ENCODE data around the gene ZNF142. TPM values are rescaled to one million over a fixed set of nuclear protein-coding genes. Genes with fewer than 3 reads are reported as not detected.
"Not testable (repeated sequence)": the region's sequence is repeated elsewhere in the genome, so short reads cannot be mapped to it uniquely, and the experiment has no call there.

The ZNF142 gene
- total RNA-seq, 2 experiments from 2014 or later, result 37.6 to 61.3 TPM

DNA sequence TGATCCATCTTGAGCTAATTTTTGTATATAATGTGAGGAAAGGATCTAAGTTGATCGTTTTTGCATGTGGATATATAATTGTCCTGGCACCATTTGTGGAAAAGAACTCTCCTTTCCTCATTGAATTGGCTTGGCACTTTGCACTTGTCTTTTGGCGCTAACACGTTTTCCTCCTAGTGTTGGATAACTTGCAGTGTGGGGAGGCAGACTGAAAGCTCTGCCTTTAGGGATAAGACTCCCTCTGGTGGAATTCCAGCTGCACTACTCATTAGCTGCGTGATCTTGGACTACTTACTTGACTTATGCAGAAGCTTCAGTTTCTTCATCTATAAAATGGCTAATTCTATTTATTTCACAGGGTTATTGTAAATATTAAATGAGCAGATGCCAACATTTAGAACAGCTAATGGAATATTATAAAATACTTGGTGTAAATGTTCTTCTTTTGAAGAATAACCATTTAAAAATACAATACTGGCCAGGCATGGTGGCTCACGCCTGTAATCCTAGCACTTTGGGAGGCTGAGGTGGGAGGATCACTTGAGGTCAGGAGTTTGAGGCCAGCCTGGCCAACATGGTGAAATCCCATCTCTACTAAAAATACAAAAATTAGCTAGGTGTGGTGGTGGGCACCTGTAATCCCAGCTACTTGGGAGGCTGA lies 28.1 kb upstream of the ZNF142 start:
- peak; percentile 67 for DNase-seq (ENCODE audit: low spot score)
- H3K36me3 ChIP-seq (ENCODE audit: insufficient read depth, low read length); H3K4me3 ChIP-seq (ENCODE audit: low read depth, low read length, poor library complexity, severe bottlenecking); intact Hi-C loops (cut with micrococcal nuclease; ENCODE audit: unreplicated experiment); H3K27ac ChIP-seq (ENCODE audit: low read depth, low read length, poor library complexity, severe bottlenecking); H3K79me2 ChIP-seq (ENCODE audit: insufficient read depth, low read depth, low read length); H2AFZ ChIP-seq (ENCODE audit: low read length); H3K9me2 ChIP-seq (ENCODE audit: insufficient read depth, low read length); H4K20me1 ChIP-seq (ENCODE audit: insufficient read depth, low read length); BruUV-seq (replicated peaks); H3K9me3 ChIP-seq (ENCODE audit: low read length); CTCF ChIA-PET (ENCODE audit: unreplicated experiment); H3K4me2 ChIP-seq (ENCODE audit: low read length); H3K4me1 ChIP-seq (ENCODE audit: insufficient read depth, low read length, poor library complexity, severe bottlenecking): not testable (repeated sequence)
- TF ChIP-seq, protein P1, sequence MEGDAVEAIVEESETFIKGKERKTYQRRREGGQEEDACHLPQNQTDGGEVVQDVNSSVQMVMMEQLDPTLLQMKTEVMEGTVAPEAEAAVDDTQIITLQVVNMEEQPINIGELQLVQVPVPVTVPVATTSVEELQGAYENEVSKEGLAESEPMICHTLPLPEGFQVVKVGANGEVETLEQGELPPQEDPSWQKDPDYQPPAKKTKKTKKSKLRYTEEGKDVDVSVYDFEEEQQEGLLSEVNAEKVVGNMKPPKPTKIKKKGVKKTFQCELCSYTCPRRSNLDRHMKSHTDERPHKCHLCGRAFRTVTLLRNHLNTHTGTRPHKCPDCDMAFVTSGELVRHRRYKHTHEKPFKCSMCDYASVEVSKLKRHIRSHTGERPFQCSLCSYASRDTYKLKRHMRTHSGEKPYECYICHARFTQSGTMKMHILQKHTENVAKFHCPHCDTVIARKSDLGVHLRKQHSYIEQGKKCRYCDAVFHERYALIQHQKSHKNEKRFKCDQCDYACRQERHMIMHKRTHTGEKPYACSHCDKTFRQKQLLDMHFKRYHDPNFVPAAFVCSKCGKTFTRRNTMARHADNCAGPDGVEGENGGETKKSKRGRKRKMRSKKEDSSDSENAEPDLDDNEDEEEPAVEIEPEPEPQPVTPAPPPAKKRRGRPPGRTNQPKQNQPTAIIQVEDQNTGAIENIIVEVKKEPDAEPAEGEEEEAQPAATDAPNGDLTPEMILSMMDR (conservative IDR thresholded peaks at IDR 0.05; ENCODE audit: low read length), result peak; percentile 82
- POLR2A ChIA-PET, result interaction anchor here (0.6 to 1.2 kb wide), 3 partner anchors 20 to 450 kb away, joined by 3 to 4 read pairs (median 3); partner anchors contain the start of genes BCS1L and ZNF142

DNA sequence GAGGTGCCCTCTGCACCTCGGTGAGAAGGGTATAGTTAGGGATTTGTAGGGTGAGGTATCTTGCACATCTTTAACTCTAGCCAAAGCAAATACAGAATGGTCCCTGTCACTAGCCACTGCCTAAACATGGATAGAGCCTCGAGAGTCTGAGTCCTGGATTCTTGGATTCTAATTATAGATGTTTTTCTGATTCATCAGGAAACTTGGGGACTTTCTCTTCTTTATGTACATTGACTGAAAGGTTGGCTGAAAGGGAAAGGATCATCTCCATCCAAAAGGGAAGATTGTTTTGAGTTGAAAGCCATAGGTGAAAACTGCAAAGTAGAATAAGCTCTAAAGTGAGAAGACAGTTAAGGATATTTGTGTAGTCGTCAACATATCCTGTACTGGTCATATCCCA lies 20.6 kb upstream of the ZNF142 start:
- ChIA-PET CTCF (ENCODE audit: unreplicated experiment) (no interaction called here), POLR2A (no interaction called here)
- Histone ChIP-seq H3K27ac (ENCODE audit: low read depth, low read length, poor library complexity, severe bottlenecking) (no peak overlapping the region), H3K9me3 (ENCODE audit: low read length) (no peaks in the 10 kb centered on the region), H4K20me1 (ENCODE audit: insufficient read depth, low read length) (no peaks in the 10 kb centered on the region), H2AFZ (ENCODE audit: low read length) (no peak overlapping the region), H3K4me2 (ENCODE audit: low read length) (no peak overlapping the region), H3K79me2 (ENCODE audit: insufficient read depth, low read depth, low read length) (no peaks in the 10 kb centered on the region), H3K4me1 (ENCODE audit: insufficient read depth, low read length, poor library complexity, severe bottlenecking) (no peaks in the 10 kb centered on the region), H3K36me3 (ENCODE audit: insufficient read depth, low read length) (no peaks in the 10 kb centered on the region), H3K4me3 (ENCODE audit: low read depth, low read length, poor library complexity, severe bottlenecking) (no peak overlapping the region), H3K9me2 (ENCODE audit: insufficient read depth, low read length) (no peaks in the 10 kb centered on the region)
- DNase-seq (ENCODE audit: low spot score), result no peak
- no TSS peak for BruUV-seq (replicated peaks)
- intact Hi-C loops (cut with micrococcal nuclease; ENCODE audit: unreplicated experiment), result no loop called here
- TF ChIP-seq, protein P1 (conservative IDR thresholded peaks at IDR 0.05; ENCODE audit: low read length), result no peak
- TF ChIP-seq EZH2phosphoT487 (IDR thresholded peaks at IDR 0.05; ENCODE audit: borderline replicate concordance, low read depth, low read length), result no peak

DNA sequence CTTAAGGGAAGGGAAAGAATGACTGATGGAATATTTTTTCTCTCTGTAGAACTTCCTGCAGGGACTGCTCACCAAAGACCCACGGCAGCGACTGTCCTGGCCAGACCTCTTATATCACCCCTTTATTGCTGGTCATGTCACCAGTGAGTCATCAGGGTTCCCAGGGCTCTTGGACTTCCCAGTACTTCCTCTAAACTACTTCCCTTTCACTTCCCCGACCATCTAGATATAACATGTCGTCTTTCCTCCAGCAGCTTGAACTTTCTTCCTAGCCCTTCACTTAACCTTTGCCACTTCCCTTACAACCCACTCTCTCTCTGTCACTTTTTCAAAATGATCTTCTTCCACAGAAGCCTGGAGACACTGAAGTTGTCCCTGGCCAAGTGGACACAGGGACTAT lies 19.7 kb upstream of the ZNF142 start:
- DNase-seq (ENCODE audit: low spot score), result no peak
- POLR2A ChIA-PET, result interaction anchor here (0.5 kb wide), 1 partner anchor 22 kb away, joined by 4 read pairs; no protein-coding TSS in a partner anchor
- H3K9me2 ChIP-seq (ENCODE audit: insufficient read depth, low read length), result no peaks in the 10 kb centered on the region
- H3K27ac ChIP-seq (ENCODE audit: low read depth, low read length, poor library complexity, severe bottlenecking), result no peak overlapping the region
- H4K20me1 ChIP-seq (ENCODE audit: insufficient read depth, low read length), result no peaks in the 10 kb centered on the region
- H3K36me3 ChIP-seq (ENCODE audit: insufficient read depth, low read length), result no peaks in the 10 kb centered on the region
- CTCF ChIA-PET (ENCODE audit: unreplicated experiment), result no interaction called here
- BruUV-seq (replicated peaks), result no TSS peak
- H3K4me2 ChIP-seq (ENCODE audit: low read length), result no peak overlapping the region
- intact Hi-C loops (cut with micrococcal nuclease; ENCODE audit: unreplicated experiment), result no loop called here
- H2AFZ ChIP-seq (ENCODE audit: low read length), result no peak overlapping the region
- H3K79me2 ChIP-seq (ENCODE audit: insufficient read depth, low read depth, low read length), result no peaks in the 10 kb centered on the region
- no peak overlapping the region for H3K4me3 ChIP-seq (ENCODE audit: low read depth, low read length, poor library complexity, severe bottlenecking)
- no peaks in the 10 kb centered on the region for H3K9me3 ChIP-seq (ENCODE audit: low read length)
- H3K4me1 ChIP-seq (ENCODE audit: insufficient read depth, low read length, poor library complexity, severe bottlenecking), result no peaks in the 10 kb centered on the region
- TF ChIP-seq, protein P1 (conservative IDR thresholded peaks at IDR 0.05; ENCODE audit: low read length), result no peak
- TF ChIP-seq EZH2phosphoT487 (IDR thresholded peaks at IDR 0.05; ENCODE audit: borderline replicate concordance, low read depth, low read length), result no peak
